Measurements from ENCODE around the gene MASTL.

GRCh38 chr10:27143686-27144085 lies 11.5 kb upstream of the MASTL start:
- TF ChIP-seq REST (tag by site-specific recombination; IDR thresholded peaks at IDR 0.05) (no peak), CTCF (tag by site-specific recombination; IDR thresholded peaks at IDR 0.05) (no peak), ZNF660 (tag by site-specific recombination; IDR thresholded peaks at IDR 0.05) (no peak), ZNF133 (tag by site-specific recombination; IDR thresholded peaks at IDR 0.05) (no peak)

Data from HEK293 (cell line).